Fibroblast of lung (primary cell): ENCODE data around the gene ATXN2. TPM values are rescaled to one million over a fixed set of nuclear protein-coding genes. Genes with fewer than 3 reads are reported as not detected.
A peak's percentile ranks its signal among the peaks of the same experiment; 100 is the strongest.

Source experiments
- DNase-seq, 2 donors: peaks; one replicate each; pipeline versions ENCODE4 v3.0.0 to v3.0.0-alpha.2; 2010; ENCODE audit warnings: low read depth in 2 of 2
- H2AFZ ChIP-seq: 2 replicates; pipeline ENCODE4 v1.5.1; 2012; ENCODE audit warnings: low read length, control low read depth, inconsistent platforms
- H3K27ac ChIP-seq: 2 replicates; pipeline ENCODE4 v1.5.1; 2011; ENCODE audit warnings: low read length, control low read depth; ENCODE audit not compliant: insufficient read depth
- H3K27me3 ChIP-seq: 2 replicates; pipeline ENCODE4 v1.5.1; 2011; ENCODE audit warnings: mild to moderate bottlenecking, low read length; ENCODE audit not compliant: control insufficient read depth, insufficient read depth
- H3K36me3 ChIP-seq: 2 replicates; pipeline ENCODE4 v1.5.1; 2011; ENCODE audit warnings: low read length; ENCODE audit not compliant: control insufficient read depth, insufficient read depth
- H3K4me1 ChIP-seq: 2 replicates; pipeline ENCODE4 v1.5.1; 2011; ENCODE audit warnings: low read length; ENCODE audit not compliant: control insufficient read depth, insufficient read depth; ENCODE audit errors: extremely low read depth
- H3K4me2 ChIP-seq: 2 replicates; pipeline ENCODE4 v1.5.1; 2011; ENCODE audit warnings: low read length, control low read depth; ENCODE audit not compliant: insufficient read depth; ENCODE audit errors: extremely low read depth
- H3K4me3 ChIP-seq, 4 experiments: fragments of 200-600 bp in 1 of 4; sonication (generic) in 1 of 4; replicated peaks in 1 of 4; 2 replicates each; pipeline ENCODE4 v1.5.1; 2011 to 2016; ENCODE audit warnings: low read length in 4 of 4, low read depth in 3 of 4, mild to moderate bottlenecking in 3 of 4, control low read depth in 2 of 4, inconsistent platforms in 1 of 4, mixed read lengths in 1 of 4; ENCODE audit not compliant: insufficient read depth in 1 of 4; ENCODE audit errors: control extremely low read depth in 1 of 4
- H3K79me2 ChIP-seq: 2 replicates; pipeline ENCODE4 v1.5.1; 2012; ENCODE audit warnings: mild to moderate bottlenecking, low read length, inconsistent platforms; ENCODE audit not compliant: control insufficient read depth, insufficient read depth
- H3K9ac ChIP-seq: 2 replicates; pipeline ENCODE4 v1.5.1; 2011; ENCODE audit warnings: mild to moderate bottlenecking, low read length, control low read depth; ENCODE audit not compliant: insufficient read depth
- H3K9me3 ChIP-seq: 2 replicates; pipeline ENCODE4 v1.5.1; 2012; ENCODE audit warnings: low read depth, low read length; ENCODE audit not compliant: control insufficient read depth, insufficient read depth
- H4K20me1 ChIP-seq: 2 replicates; pipeline ENCODE4 v1.5.1; 2011; ENCODE audit warnings: low read length; ENCODE audit not compliant: control insufficient read depth, insufficient read depth; ENCODE audit errors: extremely low read depth
- CTCF ChIP-seq, 2 donors: IDR thresholded peaks in 1 of 2; conservative IDR thresholded peaks in 1 of 2; 1 replicate in 1 of 2; 2 replicates in 1 of 2; pipeline ENCODE4 v1.5.1; 2011 to 2012; ENCODE audit warnings: low read length in 2 of 2, control low read depth in 1 of 2, inconsistent platforms in 1 of 2, low read depth in 1 of 2, mild to moderate bottlenecking in 1 of 2
- EZH2 ChIP-seq: IDR thresholded peaks from 2 replicates; pipeline ENCODE4 v1.5.1; 2012; ENCODE audit warnings: low read length, control low read depth, mild to moderate bottlenecking; ENCODE audit errors: missing control alignments
- polyA plus RNA-seq, 2 donors: library from polyadenylated mRNA; depleted of rRNA in 1 of 2; stranded (reverse) in 1 of 2; unstranded in 1 of 2; fragments of >200 nt; gene quantifications; 2 replicates each; pipeline ENCODE4 v1.2.1, GENCODE V29; 2011 to 2012; ENCODE audit warnings: missing spikeins in 1 of 2
- total RNA-seq: library from RNA; depleted of rRNA; stranded (reverse); fragments of >200 nt; gene quantifications from 2 replicates; pipeline ENCODE4 v1.2.1, GENCODE V29; 2014

ATXN2 gene
- total and polyA plus RNA-seq, 2 donors (not counting 1 experiment from before 2014, with no cell fraction given): 25.9 to 31.2 TPM

- Histone ChIP-seq H3K79me2 (peaks cover 4% of the 10 kb centered on the region), H3K27ac (no peak overlapping the region), H3K9me3 (no peaks in the 10 kb centered on the region), H3K4me2 (no peak overlapping the region), H3K4me1 (peaks cover 2% of the 10 kb centered on the region), H3K9ac (no peak overlapping the region), H3K4me3 (no peak overlapping the region), H2AFZ (no peak overlapping the region), H3K27me3 (no peaks in the 10 kb centered on the region), H3K36me3 (peaks cover 9% of the 10 kb centered on the region), H4K20me1 (no peaks in the 10 kb centered on the region)
- peak; percentile 24 to 28 for DNase-seq
- TF ChIP-seq CTCF (conservative IDR thresholded peaks at IDR 0.05 in 1 of 2, IDR thresholded peaks at IDR 0.05 in 1 of 2; ENCODE audit: low read depth in 1 of 2, low read length in 2 of 2) (no peak), EZH2 (no peak)
Measured at GRCh38 chr12:111488271-111488670, 110.8 kb downstream of the ATXN2 start.

- Histone ChIP-seq H3K36me3 (peaks cover 6% of the 10 kb centered on the region), H2AFZ (no peak overlapping the region), H3K4me1 (no peaks in the 10 kb centered on the region), H3K9me3 (no peaks in the 10 kb centered on the region), H4K20me1 (no peaks in the 10 kb centered on the region), H3K27me3 (no peaks in the 10 kb centered on the region), H3K4me2 (no peak overlapping the region), H3K9ac (no peak overlapping the region), H3K4me3 (no peak overlapping the region), H3K27ac (no peak overlapping the region), H3K79me2 (no peaks in the 10 kb centered on the region)
- TF ChIP-seq EZH2 (no peak), CTCF (conservative IDR thresholded peaks at IDR 0.05 in 1 of 2, IDR thresholded peaks at IDR 0.05 in 1 of 2; ENCODE audit: low read depth in 1 of 2, low read length in 2 of 2) (peak in 1 of 2 donors; percentile 12)
- no peak for DNase-seq
Measured at GRCh38 chr12:111482462-111482861, 116.7 kb downstream of the ATXN2 start.

DNA sequence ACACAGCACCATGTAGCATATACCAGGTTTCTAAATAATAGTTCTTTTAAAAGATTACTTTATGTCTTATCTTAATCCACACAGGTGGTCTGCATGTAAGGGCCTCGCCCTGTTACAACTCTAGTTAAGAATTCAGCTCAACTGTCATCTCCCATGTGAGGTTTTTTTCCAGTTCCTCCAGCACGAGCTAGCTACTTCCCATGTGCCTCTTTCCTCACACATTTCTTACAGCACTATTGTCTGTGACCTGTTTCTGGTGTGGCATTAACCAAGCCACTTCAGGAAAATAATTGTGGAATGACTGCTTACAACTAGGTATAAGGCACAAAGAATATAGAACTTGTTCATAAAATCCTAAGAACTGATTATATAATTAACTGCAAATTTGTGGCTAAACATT, 127.9 kb downstream of the ATXN2 start:
- Histone ChIP-seq H2AFZ (no peak overlapping the region), H3K4me1 (peaks cover 28% of the 10 kb centered on the region), H3K27me3 (no peaks in the 10 kb centered on the region), H3K79me2 (no peaks in the 10 kb centered on the region), H3K4me2 (no peak overlapping the region), H4K20me1 (no peaks in the 10 kb centered on the region), H3K9me3 (no peaks in the 10 kb centered on the region), H3K9ac (no peak overlapping the region), H3K36me3 (peaks cover 10% of the 10 kb centered on the region), H3K27ac (peak overlapping the region; percentile 59), H3K4me3 (no peak overlapping the region)
- DNase-seq: no peak
- TF ChIP-seq CTCF (conservative IDR thresholded peaks at IDR 0.05 in 1 of 2, IDR thresholded peaks at IDR 0.05 in 1 of 2; ENCODE audit: low read depth in 1 of 2, low read length in 2 of 2) (no peak), EZH2 (no peak)
